HFFc6 (cell line): ENCODE results near the gene UMODL1. TPM values are rescaled to one million over a fixed set of nuclear protein-coding genes. Genes with fewer than 3 reads are reported as not detected.

ENCODE experiments used
- DNase-seq: peaks from one replicate; pipeline ENCODE4 v3.0.0-alpha.2; 2018
- H3K27ac Mint-ChIP-seq: 2 replicates; pipeline ENCODE4 v1.8.0; 2020; ENCODE audit warnings: mild to moderate bottlenecking, mixed read lengths
- H3K27me3 Mint-ChIP-seq: 2 replicates; pipeline ENCODE4 v1.8.0; 2021; ENCODE audit warnings: mild to moderate bottlenecking, moderate library complexity, mixed read lengths; ENCODE audit not compliant: insufficient read depth
- H3K36me3 Mint-ChIP-seq: 2 replicates; pipeline ENCODE4 v1.8.0; 2021; ENCODE audit warnings: low read depth, mixed read lengths
- H3K4me1 Mint-ChIP-seq: 2 replicates; pipeline ENCODE4 v1.8.0; 2020; ENCODE audit warnings: low read depth, mixed read lengths
- H3K4me3 Mint-ChIP-seq: 2 replicates; pipeline ENCODE4 v1.8.0; 2020; ENCODE audit warnings: mild to moderate bottlenecking, moderate library complexity, mixed read lengths
- H3K9me3 Mint-ChIP-seq: 2 replicates; pipeline ENCODE4 v1.8.0; 2020; ENCODE audit warnings: mild to moderate bottlenecking, mixed read lengths
- total RNA-seq, 6 experiments: library from RNA; stranded (reverse); fragmentation: NEBNext Ultra II Directional; extraction: Animal tissue kit (Norgen Biotek cat#: 25700); gene quantifications; 2 replicates in 1 of 6; 3 replicates in 5 of 6; pipeline ENCODE4 v1.2.3, GENCODE V29; 2021
- TF ChIP-seq, protein P1 (sequence below): fragments of 200-600 bp; sonication (generic); IDR thresholded peaks from 2 replicates; pipeline ENCODE4 v1.5.0; 2021; ENCODE audit warnings: antibody characterized with exemption, mild to moderate bottlenecking

Gene UMODL1
- total RNA-seq, 6 experiments from 2014 or later: not detected

DNA sequence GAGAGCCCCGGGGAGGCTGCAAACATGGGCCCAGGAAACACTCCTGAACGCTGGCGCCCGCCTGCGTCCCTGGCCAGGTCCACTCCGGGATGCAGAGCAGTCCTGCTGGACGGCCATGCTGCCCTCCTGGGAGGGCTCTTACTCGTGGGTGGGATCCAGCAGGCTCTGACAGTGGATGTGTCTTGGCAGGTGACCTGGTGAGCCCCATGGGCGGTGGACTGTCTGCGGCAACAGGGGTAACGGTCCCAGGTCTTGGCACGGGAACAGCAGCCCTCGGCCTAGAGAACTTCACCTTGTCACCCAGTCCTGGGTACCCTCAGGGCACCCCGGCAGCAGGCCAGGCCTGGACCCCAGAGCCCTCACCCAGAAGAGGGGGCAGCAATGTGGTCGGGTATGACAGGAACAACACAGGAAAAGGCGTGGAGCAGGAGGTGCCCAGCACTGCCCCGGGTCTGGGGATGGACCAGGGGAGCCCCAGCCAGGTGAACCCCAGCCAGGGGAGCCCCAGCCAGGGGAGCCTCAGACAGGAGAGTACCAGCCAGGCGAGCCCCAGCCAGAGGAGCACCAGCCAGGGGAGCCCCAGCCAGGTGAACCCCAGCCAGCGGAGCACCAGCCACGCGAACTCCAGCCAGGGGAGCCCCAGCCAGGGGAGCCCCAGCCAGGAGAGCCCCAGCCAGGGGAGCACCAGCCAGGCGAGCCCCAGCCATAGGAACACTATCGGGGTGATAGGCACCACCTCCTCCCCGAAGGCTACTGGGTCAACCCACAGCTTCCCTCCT lies 39.8 kb downstream of the UMODL1 start:
- no peak overlapping the region for H3K27ac Mint-ChIP-seq
- no peaks in the 10 kb centered on the region for H3K36me3 Mint-ChIP-seq
- no peak overlapping the region for H3K4me3 Mint-ChIP-seq
- TF ChIP-seq, protein P1, sequence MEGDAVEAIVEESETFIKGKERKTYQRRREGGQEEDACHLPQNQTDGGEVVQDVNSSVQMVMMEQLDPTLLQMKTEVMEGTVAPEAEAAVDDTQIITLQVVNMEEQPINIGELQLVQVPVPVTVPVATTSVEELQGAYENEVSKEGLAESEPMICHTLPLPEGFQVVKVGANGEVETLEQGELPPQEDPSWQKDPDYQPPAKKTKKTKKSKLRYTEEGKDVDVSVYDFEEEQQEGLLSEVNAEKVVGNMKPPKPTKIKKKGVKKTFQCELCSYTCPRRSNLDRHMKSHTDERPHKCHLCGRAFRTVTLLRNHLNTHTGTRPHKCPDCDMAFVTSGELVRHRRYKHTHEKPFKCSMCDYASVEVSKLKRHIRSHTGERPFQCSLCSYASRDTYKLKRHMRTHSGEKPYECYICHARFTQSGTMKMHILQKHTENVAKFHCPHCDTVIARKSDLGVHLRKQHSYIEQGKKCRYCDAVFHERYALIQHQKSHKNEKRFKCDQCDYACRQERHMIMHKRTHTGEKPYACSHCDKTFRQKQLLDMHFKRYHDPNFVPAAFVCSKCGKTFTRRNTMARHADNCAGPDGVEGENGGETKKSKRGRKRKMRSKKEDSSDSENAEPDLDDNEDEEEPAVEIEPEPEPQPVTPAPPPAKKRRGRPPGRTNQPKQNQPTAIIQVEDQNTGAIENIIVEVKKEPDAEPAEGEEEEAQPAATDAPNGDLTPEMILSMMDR: no peak
- no peaks in the 10 kb centered on the region for H3K9me3 Mint-ChIP-seq
- peaks cover 9% of the 10 kb centered on the region for H3K27me3 Mint-ChIP-seq
- no peak for DNase-seq
- peaks cover 12% of the 10 kb centered on the region for H3K4me1 Mint-ChIP-seq

- no peak overlapping the region for H3K27ac Mint-ChIP-seq
- peaks cover 9% of the 10 kb centered on the region for H3K27me3 Mint-ChIP-seq
- no peak overlapping the region for H3K4me3 Mint-ChIP-seq
- no peaks in the 10 kb centered on the region for H3K9me3 Mint-ChIP-seq
- peaks cover 12% of the 10 kb centered on the region for H3K4me1 Mint-ChIP-seq
- DNase-seq: no peak
- H3K36me3 Mint-ChIP-seq: no peaks in the 10 kb centered on the region
- TF ChIP-seq, protein P1: no peak
Observed at GRCh38 chr21:42111470-42111743, 40.3 kb downstream of the UMODL1 start.

GRCh38 chr21:42111811-42112210 lies 40.7 kb downstream of the UMODL1 start:
- H3K9me3 Mint-ChIP-seq: no peaks in the 10 kb centered on the region
- H3K27ac Mint-ChIP-seq: no peak overlapping the region
- peaks cover 9% of the 10 kb centered on the region for H3K27me3 Mint-ChIP-seq
- H3K4me3 Mint-ChIP-seq: no peak overlapping the region
- H3K36me3 Mint-ChIP-seq: no peaks in the 10 kb centered on the region
- TF ChIP-seq, protein P1: no peak
- peaks cover 13% of the 10 kb centered on the region for H3K4me1 Mint-ChIP-seq
- DNase-seq: no peak

GRCh38 chr21:42112238-42112637 lies 41.1 kb downstream of the UMODL1 start:
- Mint-ChIP-seq H3K4me3 (no peak overlapping the region), H3K27me3 (peaks cover 9% of the 10 kb centered on the region), H3K9me3 (no peaks in the 10 kb centered on the region), H3K4me1 (peaks cover 17% of the 10 kb centered on the region), H3K36me3 (no peaks in the 10 kb centered on the region), H3K27ac (no peak overlapping the region)
- TF ChIP-seq, protein P1: no peak
- DNase-seq: no peak

DNA sequence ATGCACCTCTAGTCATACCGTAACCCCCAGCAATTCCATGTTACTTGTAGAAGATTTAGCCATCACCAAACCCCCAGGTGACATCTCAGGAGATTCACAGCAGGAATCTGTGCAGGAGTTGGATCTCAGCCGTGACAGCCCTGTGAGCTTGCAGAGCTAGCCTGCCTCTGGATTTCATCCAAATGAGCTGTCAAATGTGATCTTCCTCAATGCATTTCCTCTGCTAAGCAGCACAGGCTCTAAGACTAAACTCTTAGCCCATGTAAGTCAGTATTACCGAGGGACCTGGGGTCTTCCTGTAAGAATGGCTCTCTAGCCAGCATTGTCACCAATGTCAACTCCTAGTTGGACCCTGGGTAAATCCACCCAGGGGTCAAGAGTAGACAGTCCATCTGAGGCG lies 41.7 kb downstream of the UMODL1 start:
- no peaks in the 10 kb centered on the region for H3K36me3 Mint-ChIP-seq
- H3K4me3 Mint-ChIP-seq: no peak overlapping the region
- peak; percentile 26 for DNase-seq
- peaks cover 20% of the 10 kb centered on the region for H3K4me1 Mint-ChIP-seq
- TF ChIP-seq, protein P1: no peak
- no peak overlapping the region for H3K27ac Mint-ChIP-seq
- H3K27me3 Mint-ChIP-seq: peaks cover 13% of the 10 kb centered on the region
- no peaks in the 10 kb centered on the region for H3K9me3 Mint-ChIP-seq
